Effector memory CD4-positive, alpha-beta T cell (primary cell): ENCODE measurements around the gene SRPK3.

Source experiments
- DNase-seq, 3 donors: peaks; one replicate each; pipeline ENCODE4 v3.0.0-alpha.2; 2020
- H3K27ac ChIP-seq: 2 replicates; pipeline ENCODE4 v1.7.0; 2013; ENCODE audit warnings: mild to moderate bottlenecking, low read length, moderate library complexity; ENCODE audit not compliant: insufficient read depth, poor library complexity, severe bottlenecking
- H3K27me3 ChIP-seq: replicated peaks from 2 replicates; pipeline ENCODE4 v1.7.0; 2013; ENCODE audit warnings: mild to moderate bottlenecking, low read length; ENCODE audit not compliant: insufficient read depth, control insufficient read depth, poor library complexity, severe bottlenecking
- H3K36me3 ChIP-seq: 2 replicates; pipeline ENCODE4 v1.7.0; 2013; ENCODE audit warnings: mild to moderate bottlenecking, low read length, moderate library complexity; ENCODE audit not compliant: control insufficient read depth, insufficient read depth
- H3K4me1 ChIP-seq: 2 replicates; pipeline ENCODE4 v1.7.0; 2013; ENCODE audit warnings: low read length, mild to moderate bottlenecking; ENCODE audit not compliant: control insufficient read depth, insufficient read depth, poor library complexity, severe bottlenecking
- H3K4me3 ChIP-seq: 2 replicates; pipeline ENCODE4 v1.7.0; 2013; ENCODE audit warnings: low read length, low read depth, mild to moderate bottlenecking; ENCODE audit not compliant: insufficient read depth, poor library complexity, severe bottlenecking
- H3K9me3 ChIP-seq: 2 replicates; pipeline ENCODE4 v1.7.0; 2013; ENCODE audit warnings: mild to moderate bottlenecking, low read length, moderate library complexity; ENCODE audit not compliant: control insufficient read depth

The SRPK3 gene

DNA sequence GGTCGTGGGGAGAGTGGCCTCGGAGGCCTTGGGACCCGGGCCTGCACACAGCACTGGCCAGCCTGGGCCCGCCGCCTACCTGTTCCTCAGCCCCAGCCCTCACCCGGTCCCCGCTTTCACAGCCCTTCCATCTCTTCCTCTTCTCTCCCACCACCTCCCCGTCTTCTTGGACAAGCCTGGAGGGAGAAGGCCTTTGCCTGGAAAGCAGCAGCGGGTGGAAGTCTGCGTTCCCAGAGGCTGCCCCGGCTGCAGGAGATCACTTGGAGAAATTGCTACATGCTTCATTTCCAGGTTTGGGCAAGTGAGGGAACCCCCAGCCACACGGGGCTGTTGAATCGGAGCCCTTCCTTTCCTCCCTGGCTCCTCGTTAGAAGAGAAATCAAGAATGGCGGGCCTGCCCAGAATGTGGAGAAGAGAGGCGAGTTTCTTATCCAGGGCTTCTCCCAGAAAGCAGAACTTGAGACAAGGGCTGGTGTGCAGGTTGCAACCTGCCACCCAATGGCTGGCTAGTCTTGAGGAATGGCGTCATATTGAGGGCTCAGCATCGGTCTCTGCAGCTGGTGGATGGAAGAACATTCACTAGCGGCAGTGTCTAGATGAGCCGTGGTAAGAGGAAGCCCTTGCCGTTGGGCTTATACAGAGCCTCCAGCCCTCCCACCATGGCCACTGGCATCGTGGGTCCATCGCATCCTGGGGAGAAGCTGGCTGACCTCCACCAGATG, 50.7 kb downstream of the SRPK3 start:
- Histone ChIP-seq H3K9me3 (no peaks in the 10 kb centered on the region), H3K27ac (no peak overlapping the region), H3K27me3 (no peaks in the 10 kb centered on the region), H3K4me1 (peaks cover 5% of the 10 kb centered on the region), H3K4me3 (no peak overlapping the region), H3K36me3 (no peaks in the 10 kb centered on the region)
- no peak for DNase-seq

DNA sequence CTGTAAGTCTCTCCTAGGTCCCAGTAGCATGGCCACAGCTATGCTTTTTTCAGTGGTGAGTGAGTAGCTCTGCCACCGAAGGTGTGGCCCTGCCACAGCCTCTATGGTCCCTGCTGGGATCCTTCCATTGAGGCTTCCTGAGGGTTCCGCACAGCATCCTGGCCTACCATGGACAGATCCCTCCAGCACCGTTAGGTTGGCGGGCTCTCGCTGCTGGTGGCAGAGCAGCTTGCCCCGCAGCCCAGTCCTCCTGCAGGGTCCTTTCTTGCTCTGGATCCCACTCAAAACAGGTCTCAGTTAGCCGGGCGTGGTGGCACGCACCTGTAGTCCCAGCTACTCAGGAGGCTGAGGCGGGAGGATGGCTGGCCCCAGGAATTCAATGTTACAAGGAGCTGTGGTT, 51.9 kb downstream of the SRPK3 start:
- peaks cover 5% of the 10 kb centered on the region for H3K4me1 ChIP-seq
- no peak for DNase-seq
- no peaks in the 10 kb centered on the region for H3K27me3 ChIP-seq
- H3K4me3 ChIP-seq = no peak overlapping the region
- H3K9me3 ChIP-seq = no peaks in the 10 kb centered on the region
- H3K36me3 ChIP-seq = no peaks in the 10 kb centered on the region
- no peak overlapping the region for H3K27ac ChIP-seq
